AG09319 (cell line): ENCODE data around the gene ABL2.

ENCODE experiments used
- DNase-seq: peaks from one replicate; pipeline ENCODE4 v3.0.0-alpha.2; 2010; ENCODE audit warnings: low read depth; ENCODE audit errors: extremely low read depth
- CTCF ChIP-seq: IDR thresholded peaks from 2 replicates; pipeline ENCODE4 v1.5.1; 2011; ENCODE audit warnings: low read depth, mild to moderate bottlenecking, inconsistent platforms, low read length, moderate library complexity

Gene ABL2

GRCh38 chr1:179055937-179056336, 173.5 kb downstream of the ABL2 start:
- TF ChIP-seq CTCF, result no peak

GRCh38 chr1:179053486-179053885, 176.0 kb downstream of the ABL2 start:
- no peak for DNase-seq
- no peak for TF ChIP-seq CTCF

More at GRCh38 chr1:179055937-179056336, 173.5 kb downstream of the ABL2 start:
- DNase-seq, result no peak

GRCh38 chr1:179052776-179053175, 176.7 kb downstream of the ABL2 start:
- TF ChIP-seq CTCF, result no peak
- DNase-seq, result no peak
